ENCODE results near the gene KIT. TPM values are rescaled to one million over a fixed set of nuclear protein-coding genes. Genes with fewer than 3 reads are reported as not detected.

The KIT gene
- total and polyA plus RNA-seq, 7 donors, result 0.19 to 2.1 (median 0.92) TPM

- H3K27ac ChIP-seq, result no peak overlapping the region
- no peak overlapping the region for H3K4me3 ChIP-seq
- H3K27me3 ChIP-seq (ENCODE audit: insufficient read depth in 3 of 3, low read length in 2 of 3), result no peaks in the 10 kb centered on the region
- no peaks in the 10 kb centered on the region for H3K36me3 ChIP-seq (ENCODE audit: insufficient read depth in 1 of 2, low read depth in 1 of 2)
- DNase-seq (no peak), ATAC-seq (no peak)
- intact Hi-C loops (cut with DNase I), result no loop called here
- TF ChIP-seq, protein P1, sequence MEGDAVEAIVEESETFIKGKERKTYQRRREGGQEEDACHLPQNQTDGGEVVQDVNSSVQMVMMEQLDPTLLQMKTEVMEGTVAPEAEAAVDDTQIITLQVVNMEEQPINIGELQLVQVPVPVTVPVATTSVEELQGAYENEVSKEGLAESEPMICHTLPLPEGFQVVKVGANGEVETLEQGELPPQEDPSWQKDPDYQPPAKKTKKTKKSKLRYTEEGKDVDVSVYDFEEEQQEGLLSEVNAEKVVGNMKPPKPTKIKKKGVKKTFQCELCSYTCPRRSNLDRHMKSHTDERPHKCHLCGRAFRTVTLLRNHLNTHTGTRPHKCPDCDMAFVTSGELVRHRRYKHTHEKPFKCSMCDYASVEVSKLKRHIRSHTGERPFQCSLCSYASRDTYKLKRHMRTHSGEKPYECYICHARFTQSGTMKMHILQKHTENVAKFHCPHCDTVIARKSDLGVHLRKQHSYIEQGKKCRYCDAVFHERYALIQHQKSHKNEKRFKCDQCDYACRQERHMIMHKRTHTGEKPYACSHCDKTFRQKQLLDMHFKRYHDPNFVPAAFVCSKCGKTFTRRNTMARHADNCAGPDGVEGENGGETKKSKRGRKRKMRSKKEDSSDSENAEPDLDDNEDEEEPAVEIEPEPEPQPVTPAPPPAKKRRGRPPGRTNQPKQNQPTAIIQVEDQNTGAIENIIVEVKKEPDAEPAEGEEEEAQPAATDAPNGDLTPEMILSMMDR (IDR thresholded peaks at IDR 0.05), result no peak
- WGBS, 3 donors, result 90 to 91% (median 91%) methylated on average over 5 of the region's 5 CpGs
- no peaks in the 10 kb centered on the region for H3K4me1 ChIP-seq
- no peaks in the 10 kb centered on the region for H3K9me3 ChIP-seq
Observed at GRCh38 chr4:54716478-54717065, 58.8 kb downstream of the KIT start.

- intact Hi-C loops (cut with DNase I), result no loop called here
- TF ChIP-seq, protein P1 (IDR thresholded peaks at IDR 0.05), result no peak
- 65 to 83% (median 77%) methylated on average over 3 of the region's 3 CpGs for WGBS, 3 donors
- Histone ChIP-seq H3K27me3 (ENCODE audit: insufficient read depth in 3 of 3, low read length in 2 of 3) (no peaks in the 10 kb centered on the region), H3K4me1 (no peaks in the 10 kb centered on the region), H3K36me3 (ENCODE audit: insufficient read depth in 1 of 2, low read depth in 1 of 2) (no peaks in the 10 kb centered on the region), H3K27ac (no peak overlapping the region), H3K4me3 (no peak overlapping the region), H3K9me3 (no peaks in the 10 kb centered on the region)
- ATAC-seq (no peak), DNase-seq (no peak)
Observed at GRCh38 chr4:54717694-54718093, 59.9 kb downstream of the KIT start.

GRCh38 chr4:54719378-54719777 is 61.6 kb downstream of the KIT start:
- intact Hi-C loops (cut with DNase I), result no loop called here
- WGBS, 3 donors, result 80 to 88% (median 86%) methylated on average over 3 of the region's 3 CpGs
- TF ChIP-seq, protein P1 (IDR thresholded peaks at IDR 0.05), result no peak

DNA sequence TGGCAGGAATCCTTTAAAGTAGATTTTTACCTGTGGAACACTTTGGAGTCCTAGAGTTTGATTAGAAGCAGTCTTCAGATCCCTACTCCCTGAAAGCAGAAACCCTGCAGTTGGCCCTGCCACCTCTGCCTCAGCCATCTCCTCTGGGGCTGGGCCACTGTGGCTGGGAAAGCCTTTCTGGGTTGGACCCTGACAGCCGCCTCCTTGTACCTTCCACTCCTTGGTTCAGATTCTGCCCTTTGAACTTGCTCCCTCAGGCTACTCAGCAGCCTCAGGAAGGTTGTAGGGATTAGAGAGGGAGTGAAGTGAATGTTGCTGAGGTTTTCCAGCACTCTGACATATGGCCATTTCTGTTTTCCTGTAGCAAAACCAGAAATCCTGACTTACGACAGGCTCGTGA is 65.5 kb downstream of the KIT start:
- intact Hi-C loops (cut with DNase I), result no loop called here
- H3K9me3 ChIP-seq, result no peaks in the 10 kb centered on the region
- DNase-seq (no peak), ATAC-seq (no peak)
- H3K27ac ChIP-seq, result no peak overlapping the region
- H3K4me1 ChIP-seq, result no peaks in the 10 kb centered on the region
- H3K4me3 ChIP-seq, result no peak overlapping the region
- TF ChIP-seq, protein P1 (IDR thresholded peaks at IDR 0.05), result no peak
- H3K27me3 ChIP-seq (ENCODE audit: insufficient read depth in 3 of 3, low read length in 2 of 3), result no peaks in the 10 kb centered on the region
- WGBS, 3 donors, result 77 to 87% (median 86%) methylated on average over 3 of the region's 3 CpGs
- no peaks in the 10 kb centered on the region for H3K36me3 ChIP-seq (ENCODE audit: insufficient read depth in 1 of 2, low read depth in 1 of 2)

More at GRCh38 chr4:54719378-54719777, 61.6 kb downstream of the KIT start:
- DNase-seq (no peak), ATAC-seq (no peak)
- H3K4me1 ChIP-seq, result no peaks in the 10 kb centered on the region
- no peaks in the 10 kb centered on the region for H3K9me3 ChIP-seq
- no peak overlapping the region for H3K4me3 ChIP-seq
- no peak overlapping the region for H3K27ac ChIP-seq
- H3K27me3 ChIP-seq (ENCODE audit: insufficient read depth in 3 of 3, low read length in 2 of 3), result no peaks in the 10 kb centered on the region
- no peaks in the 10 kb centered on the region for H3K36me3 ChIP-seq (ENCODE audit: insufficient read depth in 1 of 2, low read depth in 1 of 2)

- H3K27me3 ChIP-seq (ENCODE audit: insufficient read depth in 3 of 3, low read length in 2 of 3), result no peaks in the 10 kb centered on the region
- H3K4me1 ChIP-seq, result no peaks in the 10 kb centered on the region
- TF ChIP-seq, protein P1 (IDR thresholded peaks at IDR 0.05), result no peak
- no peak overlapping the region for H3K4me3 ChIP-seq
- intact Hi-C loops (cut with DNase I), result no loop called here
- ATAC-seq, result no peak
- 83 to 90% (median 85%) methylated on average over 3 of the region's 3 CpGs for WGBS, 3 donors
- DNase-seq, result no peak
- no peaks in the 10 kb centered on the region for H3K9me3 ChIP-seq
- no peak overlapping the region for H3K27ac ChIP-seq
- no peaks in the 10 kb centered on the region for H3K36me3 ChIP-seq (ENCODE audit: insufficient read depth in 1 of 2, low read depth in 1 of 2)
Observed at GRCh38 chr4:54723820-54724219, 66.1 kb downstream of the KIT start.

All from psoas muscle (tissue), 8 donors.